CD4-positive, alpha-beta T cell treated with Interleukin-6 at 100 ng/mL for 8 hours (primary cell): Measurements from ENCODE around the gene DPM3.
A peak's percentile ranks its signal among the peaks of the same experiment; 100 is the strongest.

Experiments used
- DNase-seq: peaks from one replicate; pipeline ENCODE4 v3.0.0-alpha.2; 2020; ENCODE audit warnings: mixed read lengths, low spot score

Gene DPM3

DNA sequence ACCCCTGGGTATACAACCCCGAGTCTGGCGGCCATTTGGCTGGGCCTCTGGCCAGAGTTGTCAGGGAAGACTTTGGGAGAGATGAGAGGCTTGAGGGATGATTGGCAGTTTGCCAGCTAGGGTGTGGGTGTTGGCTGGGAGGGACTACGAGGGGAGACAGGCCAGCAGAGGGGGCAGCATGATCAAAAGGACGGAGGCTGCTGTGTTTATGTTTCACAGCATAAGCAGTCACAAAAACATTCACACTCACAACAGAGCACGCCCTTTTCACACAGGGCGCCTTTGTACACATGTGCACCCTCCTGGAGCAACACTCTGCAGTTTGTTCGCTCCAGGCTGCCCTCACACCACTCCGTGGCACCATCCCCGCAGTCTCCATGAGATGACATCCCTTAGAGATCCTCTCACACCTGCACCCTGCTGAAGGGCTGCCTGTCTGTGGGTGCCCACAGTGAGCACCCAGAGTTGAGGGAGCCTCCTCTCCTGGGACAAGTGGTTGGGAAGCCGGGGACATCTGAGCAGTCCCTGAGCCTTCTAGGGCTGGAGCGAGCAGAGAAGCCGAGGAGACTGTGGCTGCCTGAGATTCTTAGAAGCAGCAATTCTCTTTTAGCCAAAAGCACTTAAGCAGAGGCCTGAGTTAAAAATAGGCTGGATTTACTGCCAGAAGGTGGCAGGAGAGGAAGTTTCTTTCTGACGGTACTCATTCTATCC is 46.3 kb downstream of the DPM3 start:
- DNase-seq: no peak

DNA sequence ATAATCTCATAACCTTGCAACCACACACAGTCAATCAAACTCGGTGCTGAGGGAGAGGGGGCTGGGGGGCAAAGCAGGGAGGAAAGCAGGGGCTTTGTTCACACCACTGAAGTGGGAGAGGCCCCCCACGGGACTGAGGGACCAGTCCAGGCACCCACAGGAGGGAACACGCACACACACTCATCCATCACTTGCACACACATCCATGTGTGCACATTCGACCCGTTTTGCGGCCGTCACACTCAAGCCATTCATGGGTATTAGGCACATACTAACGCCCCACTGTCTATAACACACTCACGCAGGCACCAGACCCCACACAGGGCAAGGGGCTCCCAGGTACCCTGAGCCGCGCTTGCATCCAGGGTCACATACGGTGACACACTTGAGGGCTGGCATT is 47.7 kb downstream of the DPM3 start:
- DNase-seq: no peak

DNA sequence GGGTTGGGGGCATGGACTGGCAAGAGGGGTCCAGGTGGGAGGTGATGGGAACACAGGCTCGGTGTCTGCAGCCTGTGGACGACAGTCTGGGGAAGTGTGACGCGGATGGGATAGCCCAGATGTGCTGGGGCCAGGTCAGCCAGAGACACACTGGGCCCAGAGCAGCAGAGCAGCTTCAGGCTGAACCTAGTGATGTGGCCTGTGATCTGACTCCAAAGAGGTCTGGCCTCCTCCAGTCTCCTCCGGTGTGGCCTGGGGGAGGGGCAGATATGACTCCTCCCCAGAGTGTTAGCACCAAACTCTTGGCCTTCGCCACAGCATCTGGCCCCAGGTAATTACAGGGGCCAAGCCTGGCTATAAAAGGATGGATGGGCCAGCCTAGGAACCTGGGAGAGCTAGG is 48.2 kb downstream of the DPM3 start:
- DNase-seq: no peak

GRCh38 chr1:155091071-155092051 is 49.0 kb downstream of the DPM3 start:
- peak; percentile 75 for DNase-seq
